HG03159 (cell line): ENCODE results near the gene NUDT2.
"Not testable (repeated sequence)": the region's sequence is repeated elsewhere in the genome, so short reads cannot be mapped to it uniquely, and the experiment has no call there.

Source experiments
- ATAC-seq: cut with Tn5 transposase; IDR thresholded peaks from one replicate; pipeline ENCODE4 v1.9.1; 2021; ENCODE audit warnings: mild to moderate bottlenecking, moderate library complexity; ENCODE audit not compliant: unreplicated experiment

NUDT2 gene

DNA sequence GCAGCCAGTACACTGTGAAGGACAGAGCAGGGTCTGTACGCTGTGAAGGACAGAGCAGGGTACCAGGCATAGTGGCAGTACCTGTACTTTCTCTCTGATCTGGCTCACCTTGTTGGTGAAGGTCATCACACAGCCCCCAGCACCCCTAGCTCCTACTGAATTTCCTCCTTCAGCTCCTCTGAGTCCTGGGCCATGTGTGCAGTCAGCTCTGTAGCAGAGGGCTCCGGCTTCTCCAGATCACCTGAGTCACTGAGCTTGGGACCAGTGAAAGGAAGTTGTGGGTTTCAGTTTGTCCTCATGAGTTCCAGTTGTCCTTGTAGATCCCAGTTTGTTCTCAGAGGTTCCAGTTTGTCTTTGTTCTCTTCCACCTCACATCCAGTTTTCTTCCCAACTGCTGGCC is 5.5 kb downstream of the NUDT2 start:
- no peak for ATAC-seq

DNA sequence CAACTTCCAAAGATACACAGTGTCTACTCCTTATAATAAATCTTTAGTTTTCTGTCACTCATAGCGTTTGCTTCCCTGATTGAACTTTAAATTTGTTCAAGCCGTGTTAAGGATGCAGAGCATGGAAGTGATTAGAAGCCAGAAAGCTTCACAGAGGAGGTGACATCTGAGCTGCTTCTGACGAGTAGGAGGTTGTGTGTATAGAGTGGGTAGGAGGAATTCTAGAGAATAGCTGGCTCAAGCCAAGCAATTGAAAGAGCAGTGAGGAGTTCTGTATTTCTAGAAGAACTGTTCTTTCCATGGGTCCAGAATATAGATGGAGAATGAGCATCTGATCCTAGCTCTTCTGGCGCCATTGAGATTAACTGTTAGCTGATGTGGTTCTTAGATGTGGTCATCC is 6.0 kb downstream of the NUDT2 start:
- ATAC-seq, result no peak

DNA sequence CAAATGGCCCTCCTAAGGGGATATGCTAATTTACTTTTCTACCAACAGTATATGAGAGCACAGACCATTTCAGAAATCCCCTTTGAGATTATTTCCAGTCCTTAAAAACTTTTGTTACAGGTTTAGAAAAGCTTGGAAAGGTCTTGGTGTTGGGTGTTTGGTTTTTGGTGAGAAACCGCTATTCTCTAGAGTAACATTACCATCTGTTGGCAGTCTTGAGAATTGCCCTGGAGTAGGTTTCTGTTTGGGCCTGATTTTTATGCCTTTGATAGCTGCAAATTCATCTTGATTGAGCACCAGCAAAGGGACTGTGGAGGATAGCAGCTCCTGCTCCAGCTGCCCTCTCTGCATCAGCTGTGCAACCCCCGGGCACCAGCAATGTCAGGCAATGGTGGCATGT is 8.0 kb downstream of the NUDT2 start:
- no peak for ATAC-seq

DNA sequence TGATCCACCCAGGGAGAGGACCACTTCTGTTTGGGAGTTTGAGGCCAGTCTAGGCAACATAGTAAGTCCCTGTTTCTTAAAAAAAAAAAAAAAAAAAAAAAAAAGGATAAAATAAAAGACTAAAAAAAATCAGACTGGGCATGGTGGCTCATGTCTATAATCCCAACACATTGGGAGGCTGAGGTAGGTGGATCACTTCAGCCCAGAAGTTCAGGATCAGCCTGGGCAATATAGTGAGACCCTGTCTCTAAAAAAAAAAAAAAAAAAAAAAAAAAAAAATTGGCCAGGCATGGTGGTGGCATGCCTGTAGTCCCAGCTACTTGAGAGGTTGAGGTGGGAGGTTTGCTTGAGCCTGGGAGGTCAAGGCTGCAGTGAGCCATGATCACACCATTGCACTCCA is 8.7 kb downstream of the NUDT2 start:
- not testable (repeated sequence) for ATAC-seq

GRCh38 chr9:34338665-34339385 is 9.5 kb downstream of the NUDT2 start:
- ATAC-seq, result no peak

- no peak for ATAC-seq
These were observed 12.4 kb downstream of the NUDT2 start for GRCh38 chr9:34341659-34342295.

GRCh38 chr9:34343090-34343489 is 13.7 kb downstream of the NUDT2 start:
- no peak for ATAC-seq

DNA sequence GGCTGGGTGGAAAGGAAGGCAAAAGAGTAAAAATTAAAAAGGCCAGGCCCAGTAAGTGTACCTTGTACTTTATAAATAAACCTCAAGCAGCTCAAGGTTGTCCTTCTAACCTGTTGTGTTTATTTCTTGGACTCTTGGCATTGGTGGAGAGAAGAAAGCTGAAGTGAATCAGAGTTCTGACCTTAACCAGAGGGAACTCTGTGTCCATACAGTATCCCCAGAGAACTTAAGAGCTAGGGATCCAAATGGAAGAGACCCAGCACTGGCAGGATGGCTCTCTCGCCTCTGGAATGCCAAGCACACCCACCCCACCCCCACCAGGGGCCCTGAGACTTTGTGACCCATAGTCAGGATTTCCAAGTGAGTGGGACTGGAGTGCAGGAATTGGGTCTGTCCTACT is 14.2 kb downstream of the NUDT2 start:
- no peak for ATAC-seq

DNA sequence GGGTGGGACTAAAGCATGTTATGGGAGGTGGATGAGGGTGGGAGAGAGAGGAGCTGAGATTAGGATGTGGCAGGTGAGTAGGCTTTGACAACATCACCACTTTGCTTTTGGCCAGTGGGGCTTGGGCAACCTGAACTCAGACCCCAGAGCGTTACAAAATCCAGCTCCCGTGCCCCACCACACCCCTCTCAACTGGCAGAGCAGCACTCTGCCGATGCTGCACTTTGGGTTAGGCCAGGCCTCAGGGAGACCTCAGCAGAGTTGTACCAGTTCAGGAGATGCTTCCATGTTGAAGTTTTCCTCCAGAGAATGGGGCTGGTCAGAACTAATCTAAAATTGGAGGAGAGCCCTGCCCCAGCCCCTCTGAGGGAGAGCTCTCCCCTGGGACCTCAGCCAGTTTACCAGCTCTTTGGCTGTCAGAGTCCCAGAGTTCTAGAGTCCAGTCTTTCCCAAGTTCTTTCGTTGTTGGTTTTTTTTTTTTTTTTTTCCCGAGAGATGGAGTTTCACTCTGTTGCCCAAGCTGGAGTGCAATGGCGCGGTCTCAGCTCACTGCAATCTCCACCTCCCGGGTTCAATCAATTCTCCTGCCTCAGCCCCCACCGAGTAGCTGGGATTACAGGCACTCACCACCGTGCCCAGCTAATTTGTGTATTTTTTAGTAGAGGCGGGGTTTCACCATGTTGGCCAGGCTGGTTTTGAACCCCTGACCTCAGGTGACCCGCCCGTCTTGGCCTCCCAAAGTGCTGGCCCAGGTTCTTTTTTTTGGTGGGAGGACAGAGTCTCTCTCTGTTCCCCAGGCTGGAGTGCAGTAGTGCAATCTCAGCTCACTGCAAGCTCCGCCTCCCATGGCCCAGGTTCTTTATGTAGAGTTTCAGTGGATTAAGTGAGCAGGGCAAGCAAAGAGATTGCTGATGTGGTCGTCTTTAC is 17.8 kb downstream of the NUDT2 start:
- no peak for ATAC-seq

DNA sequence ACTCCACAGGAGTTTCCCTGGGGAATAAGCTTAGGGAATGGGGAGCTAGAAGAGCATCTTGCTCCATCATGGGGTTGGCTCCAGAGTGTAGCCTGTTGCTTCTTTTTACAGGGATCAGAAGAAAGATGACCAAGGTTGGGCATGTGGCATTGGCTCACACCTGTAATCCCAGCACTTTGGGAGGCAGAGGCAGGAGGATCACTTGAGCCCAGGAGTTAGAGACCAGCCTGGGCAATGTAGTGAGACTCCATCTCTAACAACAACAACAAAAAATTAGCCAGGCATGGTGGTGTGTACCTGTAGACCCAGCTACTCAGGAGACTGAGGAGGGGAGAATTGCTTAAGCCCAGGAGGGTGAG is 18.4 kb downstream of the NUDT2 start:
- no peak for ATAC-seq

DNA sequence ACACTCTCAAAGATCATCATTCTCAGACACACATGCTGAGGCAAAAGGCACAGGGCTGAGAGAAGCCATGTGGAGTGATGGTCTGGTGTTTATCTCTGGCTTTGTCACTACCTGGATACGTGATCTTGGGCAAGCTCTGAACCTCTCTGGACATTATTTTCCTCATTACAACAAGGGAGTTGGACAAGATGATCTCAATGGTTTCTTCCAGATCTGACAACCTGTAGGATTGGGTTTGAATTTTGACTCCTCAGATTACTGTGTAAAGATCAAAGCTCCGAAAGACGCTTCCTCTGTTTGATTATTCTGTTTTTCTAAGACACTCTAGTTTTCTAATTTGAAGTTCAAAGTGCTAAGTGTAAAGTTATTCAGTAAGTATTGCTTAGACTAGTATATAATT is 20.0 kb downstream of the NUDT2 start:
- ATAC-seq, result no peak

- ATAC-seq, result not testable (repeated sequence)
These were observed 22.8 kb downstream of the NUDT2 start for GRCh38 chr9:34352122-34352652.

- not testable (repeated sequence) for ATAC-seq
These were observed 23.6 kb downstream of the NUDT2 start for GRCh38 chr9:34352957-34353356.

DNA sequence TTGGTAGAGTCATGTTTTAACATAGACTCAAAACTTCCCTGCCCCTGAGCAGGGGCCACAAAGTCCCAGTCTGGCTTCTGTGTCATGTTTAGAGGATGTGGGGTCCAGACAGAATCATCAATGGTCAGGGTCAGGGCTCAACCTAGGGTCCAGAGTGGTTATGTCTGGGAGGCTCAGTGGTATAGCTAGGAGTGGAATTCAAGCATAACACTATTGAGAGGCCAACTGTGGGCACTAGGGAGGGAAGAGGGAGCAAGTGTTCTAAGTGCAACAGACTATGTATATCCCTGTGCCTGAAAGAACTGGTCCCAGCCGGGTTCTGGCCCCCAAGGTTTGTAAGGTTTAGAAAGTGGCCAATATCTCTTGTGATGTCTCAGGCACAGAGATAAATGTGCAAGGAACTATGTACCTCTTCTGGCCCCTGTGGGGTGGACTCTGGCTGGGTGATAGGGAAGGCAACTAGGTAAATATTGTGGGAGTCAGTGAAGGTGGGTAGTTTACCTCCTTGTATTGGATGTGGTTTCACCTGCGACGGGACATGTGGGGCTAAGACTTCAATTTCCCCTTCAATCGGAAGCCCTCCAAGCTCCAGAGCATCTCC is 33.3 kb downstream of the NUDT2 start:
- no peak for ATAC-seq

DNA sequence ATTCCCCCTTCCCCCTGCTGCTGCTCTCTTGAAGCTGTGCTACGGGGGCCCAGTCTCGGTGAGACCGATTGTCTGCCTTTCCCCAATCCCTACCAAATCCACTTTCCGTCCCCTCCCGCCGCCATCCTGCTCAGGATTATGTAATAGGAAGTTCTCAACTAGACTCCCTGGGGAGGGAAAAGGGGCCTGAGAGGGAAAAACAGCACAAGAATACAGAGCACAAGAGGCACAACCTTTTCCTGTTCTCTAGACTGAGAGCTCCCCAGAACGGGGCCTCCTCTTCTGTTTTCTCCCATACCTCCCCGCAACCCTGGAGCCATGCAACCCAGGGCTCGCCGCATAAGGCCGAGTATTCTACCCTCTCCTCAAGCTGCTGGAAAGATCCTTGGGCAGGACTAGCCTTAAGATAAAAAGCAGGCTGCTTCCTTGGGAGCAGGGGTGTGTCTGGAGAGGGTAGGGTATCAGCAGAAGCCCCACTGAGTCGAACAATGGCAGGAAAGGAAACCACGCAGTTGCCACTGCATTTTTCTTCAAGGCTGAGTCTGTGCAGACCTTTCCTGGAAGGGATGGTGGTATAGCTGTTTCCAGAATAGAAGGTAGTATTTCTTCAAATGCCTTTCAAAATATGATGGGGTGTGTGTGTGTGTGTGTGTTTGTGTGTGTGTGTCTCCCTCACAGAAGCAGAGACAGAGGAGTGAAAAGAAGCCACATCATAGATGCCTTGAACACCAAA is 34.4 kb downstream of the NUDT2 start:
- no peak for ATAC-seq

- no peak for ATAC-seq
These were observed 35.9 kb downstream of the NUDT2 start for GRCh38 chr9:34365282-34365681.

- no peak for ATAC-seq
These were observed 37.0 kb downstream of the NUDT2 start for GRCh38 chr9:34366365-34366764.

DNA sequence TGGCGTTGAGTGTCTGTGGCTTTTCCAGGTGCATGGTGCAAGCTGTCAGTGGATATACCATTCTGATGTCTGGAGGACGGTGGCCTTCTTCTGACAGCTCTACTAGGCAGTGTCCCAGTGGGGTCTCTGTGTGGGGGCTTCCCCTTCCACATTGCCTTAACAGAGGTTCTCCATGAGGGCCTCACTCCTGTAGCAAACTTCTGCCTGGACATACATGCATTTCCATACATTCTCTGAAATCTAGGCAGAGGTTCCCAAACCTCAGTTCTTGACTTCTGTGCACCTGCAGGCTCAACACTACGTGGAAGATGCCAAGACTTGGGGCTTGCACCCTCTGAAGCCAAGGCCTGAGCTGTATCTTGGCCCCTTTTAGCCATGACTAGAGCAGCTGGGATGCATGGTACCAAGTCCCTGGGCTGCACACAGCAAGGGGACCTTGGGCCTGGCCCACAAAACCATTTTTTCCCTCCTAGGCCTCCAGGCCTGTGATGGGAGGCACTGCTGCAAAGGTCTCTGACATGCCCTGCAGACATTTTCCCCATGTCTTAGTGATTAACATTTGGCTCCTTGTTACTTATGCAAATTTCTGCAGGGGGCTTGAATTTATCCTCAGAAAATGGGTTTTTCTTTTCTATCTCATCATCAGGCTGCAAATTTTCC is 38.5 kb downstream of the NUDT2 start:
- not testable (repeated sequence) for ATAC-seq

DNA sequence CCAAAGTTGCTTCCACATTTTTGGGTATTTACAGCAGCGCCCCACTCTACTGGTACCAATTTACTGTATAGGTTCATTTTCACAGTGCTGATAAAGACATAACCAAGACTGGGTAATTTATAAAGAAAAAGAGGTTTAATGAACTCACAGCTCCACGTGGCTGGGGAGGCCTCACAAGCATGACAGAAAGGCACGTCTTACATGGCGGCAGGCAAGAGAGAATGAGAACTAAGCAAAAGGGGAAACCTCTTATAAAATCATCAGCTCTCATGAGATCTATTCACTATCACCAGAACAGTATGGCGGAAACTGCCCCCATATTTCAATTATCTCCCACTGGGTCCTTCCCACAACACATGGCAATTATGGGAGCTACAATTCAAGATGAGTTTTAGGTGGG is 39.4 kb downstream of the NUDT2 start:
- ATAC-seq, result not testable (repeated sequence)

DNA sequence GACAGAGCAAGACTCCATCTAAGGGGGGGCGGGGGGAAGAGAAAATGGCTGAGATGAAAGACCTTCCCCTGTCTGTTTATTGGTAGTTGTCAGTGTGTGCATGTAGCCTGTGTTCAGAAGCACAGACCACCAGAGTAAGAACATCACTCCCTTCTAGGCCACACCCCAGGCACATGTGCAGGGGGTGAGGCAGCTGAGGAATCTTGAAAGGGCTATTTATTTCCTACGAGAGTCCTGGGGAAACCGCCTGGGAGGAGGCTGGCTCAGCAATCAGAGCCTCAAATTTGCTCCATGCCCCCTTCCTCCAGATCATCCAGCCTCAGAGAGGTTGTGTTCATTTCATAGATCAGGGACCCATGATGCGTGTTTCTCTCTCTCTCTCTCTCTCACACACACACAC is 40.3 kb downstream of the NUDT2 start:
- no peak for ATAC-seq
